IMR-90 (cell line): Measurements from ENCODE around the gene IL11RA. TPM values are rescaled to one million over a fixed set of nuclear protein-coding genes. Genes with fewer than 3 reads are reported as not detected.

Experiments used
- BHLHE40 ChIP-seq: fragments of 150-350 bp; IDR thresholded peaks from 2 replicates; pipeline ENCODE4 v1.6.1; 2016; ENCODE audit warnings: mild to moderate bottlenecking, low read depth, low read length
- CHD1 ChIP-seq: IDR thresholded peaks from 2 replicates; pipeline ENCODE4 v1.6.1; 2012; ENCODE audit warnings: low read depth, low read length, improper control_type of control experiment
- CTCF ChIP-seq: conservative IDR thresholded peaks from 2 replicates; pipeline ENCODE4 v1.5.1; 2012; ENCODE audit warnings: mild to moderate bottlenecking, low read depth, low read length, improper control_type of control experiment
- FOS ChIP-seq: fragments of 150-350 bp; IDR thresholded peaks from 2 replicates; pipeline ENCODE4 v1.6.1; 2016; ENCODE audit warnings: low read depth, low read length
- MAZ ChIP-seq: IDR thresholded peaks from 2 replicates; pipeline ENCODE4 v1.6.1; 2012; ENCODE audit warnings: low read depth, mild to moderate bottlenecking, low read length, improper control_type of control experiment, moderate library complexity, borderline replicate concordance
- NFE2L2 ChIP-seq: fragments of 150-350 bp; IDR thresholded peaks from 2 replicates; pipeline ENCODE4 v1.6.1; 2016; ENCODE audit warnings: low read depth, mild to moderate bottlenecking, low read length
- POLR2A ChIP-seq: IDR thresholded peaks from 2 replicates; pipeline ENCODE4 v1.6.1; 2012; ENCODE audit warnings: mild to moderate bottlenecking, low read depth, low read length
- polyA plus RNA-seq, 3 experiments: library from polyadenylated mRNA; depleted of rRNA; stranded (reverse); fragments of >200 nt; gene quantifications; 2 replicates each; pipeline ENCODE4 v1.2.3, GENCODE V29; 2012; ENCODE audit warnings: low replicate concordance in 1 of 3
- total RNA-seq: library from RNA; depleted of rRNA; stranded (reverse); fragments of >200 nt; gene quantifications from 2 replicates; pipeline ENCODE4 v1.2.3, GENCODE V29; 2012

Gene IL11RA
- total and polyA plus RNA-seq, 2 of the 4 experiments (the other 2 are of a cell fraction) = 8.2 to 15.9 TPM

- TF ChIP-seq CTCF = no peak
- TF ChIP-seq FOS = no peak
- TF ChIP-seq BHLHE40 = no peak
- TF ChIP-seq NFE2L2 = no peak
- TF ChIP-seq MAZ = no peak
- TF ChIP-seq CHD1 = no peak
- no peak for TF ChIP-seq POLR2A
Observed at GRCh38 chr9:34634551-34635248, 17.3 kb upstream of the IL11RA start (continued).
